Peyer's patch (tissue), 4 donors: ENCODE results near the gene STARD3NL.

Source experiments
- CTCF ChIP-seq, 6 experiments: fragments of 450-650 bp in 4 of 6; fragments of 200-600 bp in 2 of 6; sonication (generic) in 1 of 6; IDR thresholded peaks; one replicate each; pipeline ENCODE4 v1.5.1; 2017 to 2019; ENCODE audit warnings: antibody characterized with exemption in 6 of 6, mild to moderate bottlenecking in 3 of 6, moderate library complexity in 1 of 6
- POLR2A ChIP-seq, 2 donors: fragments of 450-650 bp; IDR thresholded peaks; one replicate each; pipeline ENCODE4 v1.5.1; 2017; ENCODE audit warnings: antibody characterized with exemption in 2 of 2, mild to moderate bottlenecking in 2 of 2, moderate library complexity in 2 of 2

- TF ChIP-seq CTCF (IDR thresholded peaks at IDR 0.05), result no peak
- no peak for TF ChIP-seq POLR2A (IDR thresholded peaks at IDR 0.05)
Observed at GRCh38 chr7:38274486-38274885, 96.4 kb downstream of the STARD3NL start.
